HUES64 (cell line): Measurements from ENCODE around the gene TBC1D22A.

Experiments
- H3K27ac ChIP-seq: 2 replicates; pipeline ENCODE4 v1.7.0; 2013; ENCODE audit warnings: low read depth, low read length, inconsistent platforms
- H3K27me3 ChIP-seq: 2 replicates; pipeline ENCODE4 v1.6.1; 2013; ENCODE audit warnings: mild to moderate bottlenecking, low read length; ENCODE audit not compliant: insufficient read depth
- H3K36me3 ChIP-seq: 2 replicates; pipeline ENCODE4 v1.6.1; 2013; ENCODE audit warnings: mild to moderate bottlenecking, low read length; ENCODE audit not compliant: insufficient read depth
- H3K4me1 ChIP-seq: 2 replicates; pipeline ENCODE4 v1.6.1; 2013; ENCODE audit warnings: mild to moderate bottlenecking, low read length, moderate library complexity; ENCODE audit not compliant: insufficient read depth
- H3K4me3 ChIP-seq: 2 replicates; pipeline ENCODE4 v1.5.1; 2013; ENCODE audit warnings: mild to moderate bottlenecking, low read length, moderate library complexity
- H3K9ac ChIP-seq: 2 replicates; pipeline ENCODE4 v1.6.1; 2013; ENCODE audit warnings: mild to moderate bottlenecking, low read depth, low read length
- H3K9me3 ChIP-seq: 2 replicates; pipeline ENCODE4 v1.6.1; 2013; ENCODE audit warnings: low read depth, low read length; ENCODE audit not compliant: insufficient read depth
- WGBS: fragments of 150-250, 120-280 bp; methylation state at CpG from one replicate; pipeline ENCODE4 v1.1.7; 2013; ENCODE audit warnings: missing lambda C conversion rate; 5-methylcytosine and 5-hydroxymethylcytosine counted together

The TBC1D22A gene

DNA sequence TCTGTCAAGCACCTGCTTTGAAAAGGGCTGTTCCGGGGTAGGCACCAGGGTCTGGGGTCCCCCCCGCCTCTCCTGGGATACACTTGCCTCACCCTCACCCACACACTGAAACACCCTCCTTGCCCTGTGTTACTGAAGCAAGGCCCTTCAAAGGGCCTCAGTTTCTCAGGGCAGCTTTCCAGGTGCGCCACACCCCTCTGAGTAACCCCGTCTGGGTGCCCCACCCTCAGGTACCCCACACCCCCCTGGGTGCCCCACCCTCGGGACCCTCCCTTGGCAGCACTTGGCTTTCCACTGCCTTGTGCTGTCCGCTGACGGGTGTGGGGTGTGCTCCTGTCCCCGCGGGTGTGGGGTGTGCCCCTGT is 413.6 kb downstream of the TBC1D22A start:
- Histone ChIP-seq H3K36me3 (no peaks in the 10 kb centered on the region), H3K9ac (no peak overlapping the region), H3K9me3 (peaks cover 16% of the 10 kb centered on the region), H3K27ac (no peak overlapping the region), H3K27me3 (no peaks in the 10 kb centered on the region), H3K4me3 (no peak overlapping the region), H3K4me1 (no peaks in the 10 kb centered on the region)
- WGBS, result 78% methylated on average over 7 of the region's 9 CpGs

DNA sequence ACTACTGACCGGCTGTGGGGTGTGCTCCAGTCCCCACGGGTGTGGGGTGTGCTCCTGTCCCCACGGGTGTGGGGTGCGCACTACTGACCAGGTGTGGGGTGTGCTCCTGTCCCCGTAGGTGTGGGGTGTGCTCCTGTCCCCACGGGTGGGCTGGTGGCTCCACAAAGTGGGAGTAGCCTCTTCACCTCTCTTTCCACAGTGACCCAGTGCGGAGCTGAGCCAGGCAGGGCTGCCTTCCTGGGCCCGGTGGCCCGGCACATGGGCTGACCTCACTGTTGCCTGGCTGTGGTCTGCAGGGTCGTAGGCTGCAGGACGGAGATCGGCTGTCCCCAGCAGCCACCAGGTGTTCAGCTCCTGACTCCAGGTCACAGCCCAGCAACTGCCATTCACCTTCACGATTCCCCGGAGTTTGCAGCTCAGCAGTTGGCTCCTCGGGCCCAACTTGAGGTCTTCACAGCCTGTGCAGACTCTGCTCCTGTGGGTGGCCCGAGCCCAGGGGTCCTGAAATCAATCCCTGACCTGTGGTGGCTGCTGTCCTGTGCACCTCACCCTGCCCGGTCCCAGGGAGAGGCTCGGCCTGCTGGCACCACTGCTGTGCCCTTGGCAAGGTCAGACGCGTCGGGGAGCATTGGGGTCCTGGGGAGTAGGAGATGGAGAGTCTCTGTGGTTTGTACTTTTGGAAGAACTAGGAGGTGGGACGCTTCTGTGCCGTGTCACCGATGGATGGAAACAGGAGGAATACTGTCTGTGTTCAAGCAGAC is 414.3 kb downstream of the TBC1D22A start:
- Histone ChIP-seq H3K36me3 (no peaks in the 10 kb centered on the region), H3K9me3 (peaks cover 24% of the 10 kb centered on the region), H3K4me3 (no peak overlapping the region), H3K27me3 (no peaks in the 10 kb centered on the region), H3K27ac (no peak overlapping the region), H3K4me1 (no peaks in the 10 kb centered on the region), H3K9ac (no peak overlapping the region)
- 92% methylated on average over 24 of the region's 24 CpGs for WGBS

DNA sequence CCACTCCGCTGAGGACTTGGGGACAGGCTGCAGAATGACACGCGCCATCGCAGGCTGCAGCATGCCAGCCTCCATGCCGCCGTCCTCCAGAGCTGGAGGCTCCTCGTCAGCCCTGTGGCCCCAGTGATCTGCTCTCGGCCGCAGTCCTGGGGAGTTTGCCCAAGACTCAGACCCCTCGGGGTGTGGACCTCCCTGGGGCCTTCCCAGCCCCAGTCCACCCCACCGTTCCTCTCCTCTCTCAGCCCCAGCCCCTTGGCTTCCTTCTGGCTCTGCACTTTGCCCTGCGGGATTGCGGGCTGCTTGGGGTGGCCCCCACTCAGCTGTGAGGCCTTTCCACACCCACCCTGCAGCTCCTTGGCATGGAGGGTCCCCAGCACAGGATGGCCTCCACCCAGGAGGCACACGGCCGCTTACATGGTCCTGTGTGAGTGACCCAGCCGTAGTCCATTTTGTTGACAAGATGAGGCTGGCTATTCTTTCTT is 414.9 kb downstream of the TBC1D22A start:
- 96% methylated on average over 16 of the region's 16 CpGs for WGBS

DNA sequence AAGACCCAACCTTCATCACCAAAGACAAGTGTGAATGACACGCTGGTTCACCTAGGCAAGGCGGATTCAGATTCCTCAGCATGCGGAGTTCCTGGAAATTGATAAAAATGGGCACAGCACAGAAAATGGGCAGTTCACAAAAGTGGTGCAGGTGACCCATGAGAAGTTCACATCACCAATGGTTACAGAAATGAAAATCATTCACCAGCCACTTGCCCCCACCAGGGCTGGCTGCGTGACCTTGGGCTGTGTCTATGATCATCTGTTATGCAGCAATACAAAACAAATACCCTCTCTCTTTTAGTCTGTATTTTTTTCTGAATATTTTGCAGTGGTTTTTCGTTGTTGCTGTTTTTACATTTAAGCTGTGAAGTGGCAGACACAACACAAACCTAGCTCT is 415.9 kb downstream of the TBC1D22A start:
- 88% methylated on average over 4 of the region's 5 CpGs for WGBS
- Histone ChIP-seq H3K27me3 (no peaks in the 10 kb centered on the region), H3K27ac (no peak overlapping the region), H3K9me3 (peaks cover 38% of the 10 kb centered on the region), H3K4me3 (no peak overlapping the region), H3K9ac (no peak overlapping the region), H3K36me3 (no peaks in the 10 kb centered on the region), H3K4me1 (no peaks in the 10 kb centered on the region)

More for the DNA sequence above, 414.9 kb downstream of the TBC1D22A start:
- H3K27me3 ChIP-seq, result no peaks in the 10 kb centered on the region
- H3K9me3 ChIP-seq, result peaks cover 30% of the 10 kb centered on the region
- H3K4me1 ChIP-seq, result no peaks in the 10 kb centered on the region
- no peak overlapping the region for H3K4me3 ChIP-seq
- H3K36me3 ChIP-seq, result no peaks in the 10 kb centered on the region
- no peak overlapping the region for H3K27ac ChIP-seq
- no peak overlapping the region for H3K9ac ChIP-seq

DNA sequence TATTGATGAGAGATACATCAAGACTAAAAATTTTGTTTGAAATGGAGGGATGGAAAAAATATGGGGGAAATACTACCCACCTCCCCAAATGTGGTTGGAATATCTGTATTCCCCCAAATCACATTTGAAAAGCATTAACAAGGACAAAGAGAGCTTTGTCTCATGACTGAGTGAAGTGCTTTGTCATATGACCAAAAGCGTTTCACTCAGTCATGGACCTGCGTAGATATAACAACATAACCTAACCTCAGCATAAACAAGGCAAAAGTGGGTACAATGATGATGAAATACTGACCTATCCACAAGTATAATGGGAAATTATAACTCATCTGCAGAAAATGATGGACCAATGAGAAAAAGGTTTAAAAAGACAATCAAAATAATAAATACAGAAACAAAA is 418.3 kb downstream of the TBC1D22A start:
- Histone ChIP-seq H3K27ac (no peak overlapping the region), H3K27me3 (no peaks in the 10 kb centered on the region), H3K4me1 (no peaks in the 10 kb centered on the region), H3K36me3 (no peaks in the 10 kb centered on the region), H3K4me3 (no peak overlapping the region), H3K9ac (no peak overlapping the region), H3K9me3 (peaks cover 56% of the 10 kb centered on the region)
- WGBS, result no CpG with 5 or more reads among the region's 2 CpGs

DNA sequence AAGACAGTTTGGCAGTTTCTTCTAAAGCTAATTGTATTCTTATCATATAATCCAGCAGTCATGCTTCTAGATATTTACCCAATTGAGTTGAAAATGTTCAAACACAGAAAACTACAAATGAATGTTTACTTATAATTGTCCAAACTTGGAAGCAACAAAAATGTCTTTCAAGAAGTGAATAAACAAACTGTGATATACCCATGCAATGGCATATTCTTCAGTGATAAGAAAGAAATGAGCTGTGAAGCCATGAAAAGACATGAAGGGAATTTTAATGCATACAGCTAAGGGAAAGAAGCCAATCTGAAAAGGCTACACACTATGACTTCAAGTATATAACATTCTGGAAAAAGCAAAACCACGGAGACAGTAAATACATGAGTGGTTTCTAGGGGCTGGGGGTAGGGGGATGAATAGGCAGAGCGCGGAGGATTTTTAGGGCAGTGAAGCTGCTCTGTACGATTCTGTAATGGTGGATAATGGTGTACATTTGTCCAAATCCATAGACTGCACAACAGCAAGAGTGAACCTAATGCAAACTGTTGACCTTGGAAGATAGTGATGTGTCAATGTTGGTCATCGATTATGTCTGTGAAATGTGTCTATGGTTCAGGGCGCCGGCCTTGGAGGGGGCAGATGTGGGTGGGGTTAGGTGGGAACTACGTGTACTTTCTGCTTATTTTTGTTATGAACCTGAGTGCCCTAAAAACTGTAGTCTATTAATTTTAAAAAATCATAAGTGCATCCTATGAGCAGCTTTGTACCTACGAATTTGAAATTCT is 424.9 kb downstream of the TBC1D22A start:
- Histone ChIP-seq H3K9ac (no peak overlapping the region), H3K4me3 (no peak overlapping the region), H3K27me3 (no peaks in the 10 kb centered on the region), H3K9me3 (peaks cover 53% of the 10 kb centered on the region), H3K36me3 (no peaks in the 10 kb centered on the region), H3K27ac (no peak overlapping the region), H3K4me1 (no peaks in the 10 kb centered on the region)
- 79% methylated on average over 9 of the region's 9 CpGs for WGBS

DNA sequence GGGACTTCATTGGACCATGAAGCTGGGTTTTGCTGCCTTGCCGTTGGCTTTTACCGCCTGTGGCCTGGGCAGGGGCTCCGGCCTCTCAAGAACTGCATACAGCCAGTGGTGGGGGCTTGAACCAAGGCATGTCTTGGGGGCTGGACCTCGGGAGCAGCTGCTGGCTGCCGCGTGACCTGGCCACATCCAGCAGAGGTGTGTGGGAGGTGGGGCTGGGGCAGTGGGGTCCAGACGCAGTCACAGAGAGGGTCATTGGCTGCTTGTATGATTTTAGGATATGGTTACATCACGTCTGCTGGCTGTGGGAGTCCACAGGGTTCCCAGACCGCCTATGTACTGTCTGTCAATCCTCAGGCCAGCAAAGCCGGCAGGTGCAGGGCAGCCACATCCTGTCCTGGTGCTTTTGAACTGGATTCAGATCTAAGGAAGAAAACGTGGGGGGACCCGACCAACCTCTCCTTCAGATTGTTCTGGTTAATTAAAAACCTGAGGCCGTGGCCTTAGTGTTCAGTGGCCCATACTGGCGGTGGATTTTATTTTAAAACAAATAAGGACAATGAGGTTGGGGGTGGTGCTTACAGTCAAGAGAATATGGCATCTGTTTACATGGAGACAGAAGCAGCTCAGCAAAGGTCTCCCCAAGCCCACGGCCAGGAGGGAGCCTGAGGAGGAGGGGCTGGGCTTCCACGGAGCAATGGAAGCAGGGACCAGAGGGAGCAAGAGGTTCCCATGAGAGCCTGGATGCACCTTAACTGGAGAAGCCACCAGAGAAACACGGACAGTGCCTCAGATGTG is 426.0 kb downstream of the TBC1D22A start:
- H3K36me3 ChIP-seq, result no peaks in the 10 kb centered on the region
- H3K4me1 ChIP-seq, result no peaks in the 10 kb centered on the region
- H3K27ac ChIP-seq, result no peak overlapping the region
- H3K27me3 ChIP-seq, result no peaks in the 10 kb centered on the region
- 82% methylated on average over 17 of the region's 17 CpGs for WGBS
- peaks cover 48% of the 10 kb centered on the region for H3K9me3 ChIP-seq
- H3K4me3 ChIP-seq, result no peak overlapping the region
- no peak overlapping the region for H3K9ac ChIP-seq

DNA sequence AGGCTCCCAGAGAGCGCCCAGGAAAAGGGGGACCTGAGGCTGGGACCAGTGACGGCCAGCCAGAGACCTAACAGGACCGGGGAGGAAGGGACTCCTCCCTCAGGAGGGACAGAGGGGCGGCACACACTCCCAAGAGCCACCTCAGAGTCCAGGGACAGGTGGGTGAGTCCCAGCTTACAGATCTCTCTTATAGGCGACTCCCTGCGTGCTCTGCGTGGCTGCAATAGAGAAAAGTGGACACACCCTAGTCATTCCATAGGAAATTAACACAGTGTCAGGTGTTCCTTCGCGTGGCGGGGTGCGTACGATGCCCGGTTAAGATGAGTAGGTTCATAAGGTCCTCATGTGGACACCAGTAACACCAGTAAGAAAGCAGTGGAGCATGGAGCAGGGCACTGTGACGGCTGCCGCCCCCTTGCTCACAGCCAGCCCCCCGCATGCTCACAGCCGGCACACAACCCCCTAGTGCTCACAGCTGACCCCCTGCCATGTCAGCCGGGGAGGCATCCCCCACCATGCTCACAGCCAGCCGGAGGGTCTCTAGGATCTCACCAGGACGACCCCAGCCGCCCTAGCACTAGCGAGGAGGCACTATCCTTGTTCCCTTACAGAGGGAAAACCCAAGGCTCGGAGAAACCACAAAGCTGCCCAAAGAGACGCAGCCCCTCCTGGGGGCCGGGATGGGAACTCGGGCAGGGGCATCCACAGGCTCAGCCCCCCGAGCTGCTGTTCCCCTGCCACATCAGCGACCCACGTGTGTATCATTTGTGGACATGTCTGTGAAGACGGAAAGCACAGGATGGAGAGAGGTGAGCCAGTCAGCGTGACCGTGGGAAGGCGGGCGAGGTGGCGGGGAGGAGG is 426.8 kb downstream of the TBC1D22A start:
- 93% methylated on average over 33 of the region's 35 CpGs for WGBS
- Histone ChIP-seq H3K9ac (no peak overlapping the region), H3K27me3 (no peaks in the 10 kb centered on the region)

DNA sequence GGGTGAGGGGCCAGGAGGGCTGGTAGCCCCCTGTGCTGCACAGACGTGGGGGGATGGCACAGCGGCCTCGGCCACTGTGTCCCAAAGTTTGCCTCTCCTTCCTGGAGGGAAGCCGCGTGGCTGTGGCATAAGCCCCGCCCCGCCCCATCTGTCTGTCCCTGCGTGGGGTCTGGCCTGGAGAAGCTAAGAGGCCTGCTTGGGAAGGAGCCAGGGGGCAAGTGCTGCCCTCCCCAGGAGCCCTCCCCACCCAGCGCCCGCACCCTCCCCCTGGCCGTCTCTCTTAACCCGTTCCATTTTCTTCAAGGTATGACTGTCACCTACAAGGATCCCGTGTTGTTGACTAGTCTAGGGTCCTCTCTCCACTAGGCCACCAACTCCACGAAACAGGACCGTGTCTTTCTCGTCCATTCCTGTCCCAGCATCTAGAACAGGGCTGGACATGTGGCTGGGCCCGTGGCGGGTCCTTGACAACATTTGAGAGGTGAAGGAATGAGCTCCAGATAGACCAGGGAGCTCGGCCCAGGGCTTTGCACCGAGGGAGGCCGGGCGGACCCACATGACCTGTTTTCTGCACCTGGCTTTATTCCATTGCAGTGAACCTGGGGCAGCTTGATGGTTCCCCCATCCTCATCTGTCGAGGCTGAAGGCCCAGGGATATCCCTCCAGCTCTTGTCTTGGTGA is 428.0 kb downstream of the TBC1D22A start:
- Histone ChIP-seq H3K9me3 (peaks cover 38% of the 10 kb centered on the region; the same call in 1 of the 2 replicates), H3K4me3 (no peak overlapping the region), H3K27me3 (no peaks in the 10 kb centered on the region), H3K36me3 (no peaks in the 10 kb centered on the region), H3K27ac (no peak overlapping the region), H3K9ac (no peak overlapping the region), H3K4me1 (no peaks in the 10 kb centered on the region)
- 89% methylated on average over 23 of the region's 23 CpGs for WGBS

More for the DNA sequence above, 426.8 kb downstream of the TBC1D22A start:
- no peaks in the 10 kb centered on the region for H3K4me1 ChIP-seq
- no peak overlapping the region for H3K27ac ChIP-seq
- no peaks in the 10 kb centered on the region for H3K36me3 ChIP-seq
- peaks cover 43% of the 10 kb centered on the region for H3K9me3 ChIP-seq
- H3K4me3 ChIP-seq, result no peak overlapping the region
